Urinary bladder (tissue), 4 donors: Measurements from ENCODE around the gene SIRT5. TPM values are rescaled to one million over a fixed set of nuclear protein-coding genes. Genes with fewer than 3 reads are reported as not detected.
A peak's percentile ranks its signal among the peaks of the same experiment; 100 is the strongest.

ENCODE experiments used
- DNase-seq: peaks from one replicate; pipeline ENCODE4 v3.0.0-alpha.2; 2015; ENCODE audit errors: extremely low spot score
- H3K27ac ChIP-seq: one replicate; pipeline ENCODE4 v1.5.1; 2013; ENCODE audit warnings: low read depth, mild to moderate bottlenecking, moderate library complexity
- H3K36me3 ChIP-seq: one replicate; pipeline ENCODE4 v1.6.1; 2013; ENCODE audit warnings: mild to moderate bottlenecking, moderate library complexity; ENCODE audit not compliant: insufficient read depth
- H3K4me1 ChIP-seq: one replicate; pipeline ENCODE4 v1.6.1; 2013; ENCODE audit warnings: mild to moderate bottlenecking, moderate library complexity; ENCODE audit not compliant: insufficient read depth
- H3K4me3 ChIP-seq: one replicate; pipeline ENCODE4 v1.5.1; 2013; ENCODE audit warnings: low read depth, low read length
- WGBS: extraction: QIAGEN DNeasy Blood & Tissue Kit; methylation state at CpG from one replicate; pipeline ENCODE4 v1.1.7; 2013; 5-methylcytosine and 5-hydroxymethylcytosine counted together
- polyA plus RNA-seq: library from polyadenylated mRNA; stranded (reverse); fragments of 200-250 nt; gene quantifications from one replicate; pipeline ENCODE4 v1.2.3, GENCODE V29; 2013
- total RNA-seq: library from RNA; depleted of rRNA; stranded (reverse); fragments of >200 nt; gene quantifications from one replicate; pipeline ENCODE4 v1.2.3, GENCODE V29; 2014
- donor health status: healthy with polysubstance abuse.
- donor health status: healthy.

Gene SIRT5
- total RNA-seq (16.4 TPM), polyA plus RNA-seq (7.2 TPM)

DNA sequence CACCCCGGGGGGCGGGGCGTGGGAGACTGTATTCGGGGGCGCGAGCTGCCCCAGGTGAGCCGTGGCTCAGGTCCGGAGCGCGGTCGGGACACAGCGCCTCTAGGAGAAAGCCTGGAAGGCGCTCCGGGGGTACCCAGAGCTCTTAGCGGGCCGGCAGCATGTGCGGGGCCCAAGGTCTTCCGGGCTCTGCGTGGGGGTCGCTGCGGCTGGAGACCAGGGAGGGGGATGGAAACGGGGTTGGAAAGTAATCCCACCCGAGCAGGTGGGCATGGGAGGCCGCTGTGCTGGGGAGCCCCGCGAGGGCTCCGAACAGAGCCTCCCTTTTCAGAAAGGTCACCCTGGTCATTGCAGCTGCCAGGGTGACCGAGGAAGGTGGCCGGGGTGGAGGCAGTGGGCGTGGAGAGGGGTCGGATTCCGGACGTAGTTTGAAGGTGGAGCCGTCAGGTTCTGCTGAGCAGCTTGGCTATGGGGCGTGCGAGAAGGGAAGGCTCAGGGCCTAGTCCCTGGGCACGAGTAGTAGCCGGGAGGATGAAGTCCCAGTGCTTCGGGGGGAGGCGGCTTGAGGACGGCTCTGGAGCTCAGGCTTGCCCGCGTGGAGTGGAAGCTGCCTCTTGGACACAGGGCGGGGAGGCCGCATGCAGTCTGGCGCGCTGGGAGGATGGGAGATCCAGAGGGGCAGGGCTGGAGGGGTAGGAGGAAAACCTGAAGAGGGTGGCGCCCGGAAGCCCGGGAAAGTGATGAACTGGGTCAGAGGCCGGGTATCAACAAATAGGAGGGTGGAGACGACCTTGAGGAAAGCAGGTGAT is at the start of gene SIRT5:
Gene SIRT5, plus strand, starts transcription at position 31 of the 806 bp plus-strand sequence. CDS start 9,510 bp downstream, outside the sequence.
- DNase-seq = peak; percentile 33
- H3K36me3 ChIP-seq = no peaks in the 10 kb centered on the region
- peak within 1 kb of the TSS; percentile 69 for H3K4me3 ChIP-seq
- H3K27ac ChIP-seq = peak within 1 kb of the TSS; percentile 90
- H3K4me1 ChIP-seq = no peaks in the 10 kb centered on the region
- WGBS = under 1% methylated on average over 52 of the region's 52 CpGs

DNA sequence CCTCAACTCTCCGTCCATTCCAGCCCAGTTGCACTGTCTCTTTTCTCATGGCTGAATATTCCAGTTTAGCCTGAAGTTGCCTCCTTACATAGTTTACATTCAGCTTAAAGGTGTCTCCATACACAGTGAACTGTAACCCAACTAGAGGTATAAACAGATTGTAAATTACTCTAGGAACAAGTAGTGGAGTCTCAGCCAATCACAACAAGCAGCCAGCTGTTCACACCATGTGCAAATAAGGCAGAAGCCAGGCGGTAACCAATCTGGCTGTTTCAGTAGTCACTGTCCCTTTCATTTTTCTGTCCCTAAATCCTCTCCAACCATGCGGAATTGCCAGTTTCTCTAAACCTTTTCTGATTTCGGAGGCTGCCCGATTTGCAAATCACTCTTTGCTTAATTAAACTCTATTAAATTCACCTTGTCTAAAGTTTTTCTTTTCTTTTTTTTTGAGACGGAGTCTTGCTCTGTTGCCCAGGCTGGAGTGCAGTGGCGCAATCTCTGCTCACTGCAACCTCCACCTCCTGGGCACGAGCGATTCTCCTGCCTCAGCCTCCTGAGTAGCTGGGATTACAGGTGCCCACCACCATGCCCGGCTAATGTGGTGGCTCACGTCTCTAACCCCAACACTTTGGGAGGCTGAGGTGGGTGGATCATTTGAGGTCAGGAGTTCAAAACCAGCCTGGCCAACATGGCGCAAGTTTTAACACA is 49.4 kb upstream of the SIRT5 start:
- 93% methylated on average over 12 of the region's 12 CpGs for WGBS
- H3K4me1 ChIP-seq = no peaks in the 10 kb centered on the region
- H3K36me3 ChIP-seq = no peaks in the 10 kb centered on the region
- no peak for DNase-seq
- no peak overlapping the region for H3K4me3 ChIP-seq
- H3K27ac ChIP-seq = no peak overlapping the region

DNA sequence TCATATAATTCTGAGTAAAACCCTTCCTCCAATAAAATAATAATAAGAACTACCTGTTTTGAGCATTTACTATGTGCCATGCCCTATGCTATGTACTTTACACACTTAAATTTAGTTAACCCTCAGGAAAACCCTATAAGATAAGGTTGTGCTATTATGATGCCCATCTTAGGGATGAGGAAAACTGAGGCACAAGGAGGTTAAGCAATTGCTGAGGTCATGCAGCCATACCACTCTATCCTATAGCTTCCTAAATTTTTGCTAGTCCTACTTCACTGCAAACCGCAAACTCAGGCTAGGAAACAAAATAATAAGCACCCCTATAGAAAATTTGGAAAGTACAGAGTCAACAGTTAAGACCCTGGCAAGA is 48.1 kb upstream of the SIRT5 start:
- WGBS = 79% methylated on average over 1 of the region's 1 CpG
- H3K27ac ChIP-seq = no peak overlapping the region
- no peak overlapping the region for H3K4me3 ChIP-seq
- DNase-seq = no peak
- H3K4me1 ChIP-seq = no peaks in the 10 kb centered on the region
- H3K36me3 ChIP-seq = no peaks in the 10 kb centered on the region

DNA sequence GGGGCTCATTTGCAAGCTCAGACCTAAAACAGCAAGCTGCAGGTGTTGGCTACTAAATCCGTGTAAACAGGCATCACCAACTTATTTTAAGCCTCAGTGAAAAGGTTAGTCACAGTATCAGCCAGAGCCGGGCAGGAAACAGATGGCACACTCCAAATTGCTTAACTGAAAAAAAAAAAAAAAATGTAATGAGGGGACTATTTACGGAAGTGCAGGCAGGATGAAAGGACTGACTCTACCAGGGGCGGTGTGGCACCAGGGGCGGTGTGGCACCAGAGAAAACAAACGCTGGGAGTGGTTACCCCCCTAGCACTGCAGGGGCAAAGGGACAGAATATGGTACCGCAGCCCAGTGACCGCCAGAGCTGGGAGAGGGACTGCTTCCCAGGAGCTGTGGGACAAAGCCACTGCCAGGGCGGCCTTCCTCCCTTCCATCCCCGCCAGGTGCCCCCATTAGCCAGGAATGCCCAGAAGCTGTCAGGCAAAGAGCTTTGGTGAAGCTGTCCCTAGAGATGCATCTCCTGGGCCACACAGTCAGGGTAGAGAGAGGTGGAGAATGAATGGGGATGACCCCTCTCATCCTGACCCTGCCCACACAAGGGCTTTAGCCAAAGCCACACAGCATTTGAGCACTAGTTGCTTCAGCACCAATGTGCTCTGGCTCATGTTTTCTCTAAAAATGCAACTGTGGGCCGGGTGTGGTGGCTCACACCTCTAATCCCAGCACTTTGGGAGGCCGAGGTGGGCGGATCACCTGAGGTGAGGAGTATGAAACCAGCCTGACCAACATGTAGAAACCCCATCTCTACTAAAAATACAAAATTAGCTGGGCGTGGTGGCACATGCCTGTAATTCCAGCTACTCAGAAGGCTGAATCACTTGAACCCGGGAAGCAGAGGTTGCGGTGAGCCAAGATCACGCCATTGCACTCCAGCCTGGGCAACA is 47.4 kb upstream of the SIRT5 start:
- DNase-seq = no peak
- H3K4me3 ChIP-seq = no peak overlapping the region
- 77% methylated on average over 17 of the region's 17 CpGs for WGBS
- no peaks in the 10 kb centered on the region for H3K36me3 ChIP-seq
- no peaks in the 10 kb centered on the region for H3K4me1 ChIP-seq
- H3K27ac ChIP-seq = no peak overlapping the region

DNA sequence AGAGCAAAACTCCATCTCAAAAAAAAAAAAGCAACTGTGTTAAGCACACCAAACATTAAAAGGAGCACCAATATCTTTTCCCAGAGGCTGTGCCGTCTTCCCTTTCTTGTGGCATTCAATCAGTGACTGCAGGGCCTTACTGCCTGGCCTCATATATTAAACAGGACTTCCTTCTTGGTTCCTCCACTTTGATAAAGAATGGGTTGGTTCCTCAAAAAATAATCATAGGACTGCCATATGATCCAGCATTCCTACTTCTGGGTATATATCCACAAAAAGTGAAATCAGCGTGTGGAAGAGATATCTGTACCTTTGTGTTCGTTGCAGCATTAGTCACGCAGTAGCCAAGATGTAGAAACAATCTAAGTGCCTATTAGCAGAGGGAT is 46.7 kb upstream of the SIRT5 start:
- 89% methylated on average over 4 of the region's 4 CpGs for WGBS
- Histone ChIP-seq H3K4me1 (no peaks in the 10 kb centered on the region), H3K27ac (no peak overlapping the region)

DNA sequence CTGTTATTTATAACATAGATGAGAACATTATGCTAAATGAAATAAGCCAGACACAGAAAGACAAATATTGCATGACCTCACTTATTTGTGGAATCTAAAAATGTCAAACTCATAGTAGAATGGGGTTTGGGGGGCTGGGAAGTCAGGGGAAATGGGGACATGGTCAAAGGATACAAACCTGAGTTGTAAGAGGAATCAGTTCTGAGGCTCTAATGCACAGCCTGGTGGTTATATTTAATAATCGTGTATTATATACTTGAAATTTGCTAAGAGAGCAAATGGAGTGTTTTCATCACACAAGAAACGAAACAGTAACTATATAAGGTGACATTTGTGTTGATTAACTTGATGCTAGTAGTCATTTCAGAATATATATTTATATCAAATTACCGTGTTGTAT is 46.2 kb upstream of the SIRT5 start:
- Histone ChIP-seq H3K4me3 (no peak overlapping the region), H3K36me3 (no peaks in the 10 kb centered on the region), H3K4me1 (no peaks in the 10 kb centered on the region), H3K27ac (no peak overlapping the region)
- 72% methylated on average over 3 of the region's 3 CpGs for WGBS
- no peak for DNase-seq

More for the DNA sequence above, 46.7 kb upstream of the SIRT5 start:
- no peaks in the 10 kb centered on the region for H3K36me3 ChIP-seq
- DNase-seq = no peak
- H3K4me3 ChIP-seq = no peak overlapping the region

DNA sequence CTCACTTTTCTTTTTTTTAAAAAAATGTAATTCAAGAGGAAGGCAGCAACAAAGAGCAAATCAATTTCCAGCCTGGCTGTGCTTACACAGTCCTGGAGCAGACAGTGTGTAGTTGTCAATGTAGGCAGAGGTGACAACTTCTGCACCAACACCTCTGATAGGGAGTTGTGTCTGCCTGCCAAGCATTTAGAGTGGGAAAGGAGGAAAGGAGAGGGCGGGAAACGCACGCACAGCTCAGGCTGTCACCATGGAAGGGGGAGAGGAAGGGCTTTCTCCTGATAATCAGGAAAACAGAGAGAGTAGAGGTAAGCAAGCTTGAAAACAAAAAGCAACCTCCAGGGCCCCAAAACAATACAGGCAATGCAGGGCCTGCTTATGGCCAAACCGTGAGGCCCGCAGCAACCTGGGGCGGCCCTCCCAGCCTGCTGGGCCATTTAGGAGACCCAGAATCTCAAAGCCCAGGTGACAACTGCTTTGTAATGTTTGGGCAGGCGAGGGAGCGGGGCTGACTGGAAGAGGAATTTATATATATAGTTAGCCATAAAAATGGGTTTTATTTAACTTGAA is 45.5 kb upstream of the SIRT5 start:
- H3K27ac ChIP-seq = no peak overlapping the region
- no peaks in the 10 kb centered on the region for H3K36me3 ChIP-seq
- WGBS = 79% methylated on average over 8 of the region's 8 CpGs
- DNase-seq = no peak
- H3K4me3 ChIP-seq = no peak overlapping the region
- no peaks in the 10 kb centered on the region for H3K4me1 ChIP-seq

DNA sequence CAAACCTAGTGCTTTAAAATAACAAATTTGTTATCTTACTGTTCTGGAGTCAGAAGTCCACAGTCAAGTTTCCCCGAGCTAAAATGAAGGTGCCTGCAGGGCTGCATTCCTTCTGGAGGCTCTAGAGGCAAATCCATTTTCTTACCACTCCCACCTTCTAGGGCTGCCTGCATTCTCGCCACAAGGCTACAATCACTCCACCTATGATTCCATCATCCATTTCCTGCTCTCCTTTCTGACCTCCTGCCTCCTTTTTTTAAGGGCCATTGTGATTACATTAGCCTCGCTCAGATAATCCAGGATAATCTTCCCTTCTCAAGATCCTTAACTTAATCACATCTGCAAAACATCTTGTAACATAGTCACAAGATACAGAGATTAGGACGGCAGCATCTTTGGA is 42.4 kb upstream of the SIRT5 start:
- no peak overlapping the region for H3K27ac ChIP-seq
- H3K4me3 ChIP-seq = no peak overlapping the region
- H3K36me3 ChIP-seq = no peaks in the 10 kb centered on the region
- DNase-seq = no peak
- WGBS = 28% methylated on average over 4 of the region's 4 CpGs
- H3K4me1 ChIP-seq = no peaks in the 10 kb centered on the region

DNA sequence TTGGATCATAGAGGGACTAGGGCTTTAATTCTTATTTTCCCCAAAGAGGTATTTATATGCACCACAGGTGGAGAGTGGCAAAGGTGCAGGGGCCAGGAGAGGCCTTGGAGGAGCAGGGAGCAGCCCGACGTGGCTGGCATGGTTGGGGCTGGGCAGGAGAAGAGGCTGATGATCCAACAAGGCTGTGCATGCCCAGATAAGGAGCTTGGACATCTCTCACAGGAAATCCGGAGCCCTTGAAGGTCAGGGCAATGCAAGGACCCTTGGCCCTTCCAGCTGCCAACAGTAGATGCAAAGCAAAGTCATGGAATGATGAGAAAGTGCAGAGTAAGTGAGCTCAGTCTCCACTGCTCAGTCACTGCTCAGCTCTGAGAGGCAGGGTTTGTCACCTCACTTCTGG is 39.9 kb upstream of the SIRT5 start:
- 69% methylated on average over 3 of the region's 3 CpGs for WGBS
- no peak overlapping the region for H3K27ac ChIP-seq
- H3K4me3 ChIP-seq = no peak overlapping the region
- H3K36me3 ChIP-seq = no peaks in the 10 kb centered on the region
- H3K4me1 ChIP-seq = no peaks in the 10 kb centered on the region
- no peak for DNase-seq

DNA sequence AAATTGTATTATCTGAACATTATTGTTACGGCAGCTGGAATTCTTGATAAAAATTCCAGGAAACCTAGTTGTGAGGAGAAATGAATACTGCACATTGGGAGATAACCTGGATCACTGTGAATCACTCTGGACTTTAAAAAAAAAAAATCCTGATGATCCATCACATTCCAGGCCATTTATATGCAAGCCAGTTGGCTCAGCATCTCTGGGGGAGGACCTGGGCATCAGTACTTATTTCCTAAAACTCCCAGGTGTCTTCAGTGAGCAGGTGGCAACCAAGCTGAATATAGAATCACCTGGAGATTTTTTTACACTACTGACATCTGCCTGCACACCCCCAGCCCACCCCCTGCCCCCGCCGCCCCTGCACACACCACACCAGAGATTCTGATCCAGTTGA is 39.1 kb upstream of the SIRT5 start:
- DNase-seq = no peak
- H3K36me3 ChIP-seq = no peaks in the 10 kb centered on the region
- H3K4me3 ChIP-seq = no peak overlapping the region
- no peaks in the 10 kb centered on the region for H3K4me1 ChIP-seq
- 97% methylated on average over 3 of the region's 3 CpGs for WGBS
- H3K27ac ChIP-seq = no peak overlapping the region

DNA sequence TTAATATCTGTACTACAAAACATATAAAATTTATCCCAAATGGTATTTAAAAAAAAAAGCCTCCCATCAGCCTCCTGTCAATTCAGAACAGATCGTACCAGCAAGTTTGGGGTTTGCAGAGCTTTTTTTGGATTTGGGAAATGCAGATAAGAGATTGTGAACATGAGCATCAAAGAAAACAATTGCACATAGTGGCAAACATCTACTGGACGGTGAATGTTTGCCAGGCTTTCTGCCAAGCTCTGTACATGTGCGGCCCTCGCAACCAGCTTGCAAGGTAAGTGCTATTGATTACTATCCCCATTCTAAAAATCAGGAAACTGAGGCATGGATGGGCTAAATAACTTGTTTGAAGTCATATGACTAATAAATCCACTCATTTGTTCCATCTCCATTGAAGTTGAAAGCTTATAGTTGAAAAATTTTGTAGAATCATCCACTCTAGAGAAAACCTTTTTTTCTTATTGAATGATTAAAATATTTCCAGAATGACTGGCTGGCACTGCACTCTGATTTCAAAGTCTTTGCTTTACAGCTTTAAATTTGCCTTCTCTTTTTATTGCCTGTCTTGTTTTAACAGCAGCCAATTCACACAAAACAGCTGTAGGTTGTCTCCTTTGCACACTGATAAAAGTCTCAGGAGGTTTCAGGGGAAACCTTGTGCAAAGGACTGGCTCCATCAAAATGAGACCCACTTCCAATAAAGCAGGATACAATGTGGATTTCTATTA is 37.4 kb upstream of the SIRT5 start:
- DNase-seq = no peak
- Histone ChIP-seq H3K27ac (no peak overlapping the region), H3K36me3 (no peaks in the 10 kb centered on the region), H3K4me3 (no peak overlapping the region), H3K4me1 (no peaks in the 10 kb centered on the region)
- 82% methylated on average over 4 of the region's 4 CpGs for WGBS

DNA sequence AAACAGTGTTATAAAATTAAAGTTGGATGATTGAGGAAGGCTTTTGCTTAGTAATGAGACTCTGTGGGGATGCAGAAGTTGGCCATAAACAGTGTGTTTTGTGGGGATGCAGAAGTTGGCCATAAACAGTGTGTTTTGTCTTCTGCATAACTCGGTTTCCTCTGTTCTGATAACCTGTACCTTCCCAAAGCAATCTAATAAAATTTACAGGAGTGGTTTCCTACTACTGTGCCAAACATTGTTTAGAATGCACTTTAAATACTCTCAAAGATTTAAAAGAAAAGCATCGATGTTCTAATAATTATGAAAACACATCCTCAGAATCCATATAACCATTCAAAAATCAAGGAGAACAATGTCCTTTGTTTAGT is 36.9 kb upstream of the SIRT5 start:
- H3K27ac ChIP-seq = no peak overlapping the region
- H3K36me3 ChIP-seq = no peaks in the 10 kb centered on the region
- DNase-seq = no peak

DNA sequence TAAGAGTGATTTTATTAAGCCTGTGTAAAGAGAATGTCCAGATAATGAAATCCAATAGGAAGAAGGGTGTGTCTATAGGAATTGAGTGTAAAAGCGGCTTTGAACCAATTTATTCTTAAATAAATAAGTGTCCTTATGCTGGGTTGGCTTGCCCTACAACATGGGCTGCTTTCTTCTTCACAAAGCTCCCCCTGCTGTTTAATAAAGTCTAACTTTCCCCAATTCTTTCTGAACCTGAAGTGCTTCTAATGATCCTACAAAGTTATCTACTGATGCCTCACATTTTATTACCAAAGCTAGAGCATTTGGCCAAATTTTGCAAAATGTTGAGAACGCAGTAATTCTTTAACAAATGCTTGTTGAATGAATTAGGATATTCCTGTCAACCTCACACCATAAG is 36.3 kb upstream of the SIRT5 start:
- no peak for DNase-seq
- Histone ChIP-seq H3K4me3 (no peak overlapping the region), H3K27ac (no peak overlapping the region), H3K36me3 (no peaks in the 10 kb centered on the region), H3K4me1 (no peaks in the 10 kb centered on the region)
- WGBS = 43% methylated on average over 2 of the region's 2 CpGs

More for the DNA sequence above, 36.9 kb upstream of the SIRT5 start:
- H3K4me1 ChIP-seq = no peaks in the 10 kb centered on the region
- H3K4me3 ChIP-seq = no peak overlapping the region
- WGBS = 43% methylated on average over 2 of the region's 2 CpGs
